Esophagus squamous epithelium (tissue), 5 donors: ENCODE results near the gene ECSCR. TPM values are rescaled to one million over a fixed set of nuclear protein-coding genes. Genes with fewer than 3 reads are reported as not detected.

Experiments
- DNase-seq: peaks from one replicate; lab custom pipeline; 2025; lab: John Stamatoyannopoulos, UW
- H3K27ac ChIP-seq, 4 donors: fragments of 200-600 bp; sonication (generic); one replicate each; pipeline ENCODE4 v1.5.1; 2016 to 2019; ENCODE audit warnings: mild to moderate bottlenecking in 1 of 4
- H3K27me3 ChIP-seq, 4 donors: fragments of 200-600 bp; sonication (generic); 1 replicate in 3 of 4; 2 replicates in 1 of 4; pipeline versions ENCODE4 v1.5.1 to v1.6.0; 2017 to 2021; ENCODE audit warnings: antibody characterized with exemption in 1 of 4
- H3K36me3 ChIP-seq, 3 donors: fragments of 200-600 bp; sonication (generic); one replicate each; pipeline ENCODE4 v1.5.1; 2016 to 2019
- H3K4me1 ChIP-seq, 3 donors: fragments of 200-600 bp; sonication (generic); one replicate each; pipeline ENCODE4 v1.5.1; 2017 to 2019
- H3K4me3 ChIP-seq, 4 donors: fragments of 200-600 bp; sonication (generic); 1 replicate in 3 of 4; 2 replicates in 1 of 4; pipeline ENCODE4 v1.5.1; 2016 to 2019; ENCODE audit warnings: mild to moderate bottlenecking in 2 of 4, moderate library complexity in 1 of 4
- H3K9me3 ChIP-seq, 3 donors: fragments of 200-600 bp; sonication (generic); one replicate each; pipeline ENCODE4 v1.5.1; 2016 to 2019
- CTCF ChIP-seq, 6 experiments: fragments of 450-650 bp in 4 of 6; fragments of 200-600 bp in 2 of 6; sonication (generic) in 2 of 6; IDR thresholded peaks; one replicate each; pipeline ENCODE4 v1.5.1; 2016 to 2019; ENCODE audit warnings: antibody characterized with exemption in 6 of 6, mild to moderate bottlenecking in 4 of 6, moderate library complexity in 4 of 6
- POLR2A ChIP-seq, 4 donors: fragments of 450-650 bp; IDR thresholded peaks; one replicate each; pipeline ENCODE4 v1.6.1; 2017; ENCODE audit warnings: antibody characterized with exemption in 4 of 4, mild to moderate bottlenecking in 4 of 4, moderate library complexity in 3 of 4
- WGBS, 2 donors: methylation state at CpG; one replicate each; pipeline ENCODE4 v1.1.5; 2018; 5-methylcytosine and 5-hydroxymethylcytosine counted together
- intact Hi-C: fragments of 100-400 bp; cut with DNase I; formaldehyde crosslinking; loops from one replicate; pipeline ENCODE4 v1.15.0; 2022
- total RNA-seq, 4 donors: library from RNA; depleted of rRNA; stranded (reverse); fragments of >200 nt; gene quantifications; one replicate each; pipeline ENCODE4 v1.1.0, GENCODE V29; 2016
- donor health status: DM: yes; HTN: yes; CAD: no.

The ECSCR gene
- total RNA-seq, 4 donors from 2014 or later = 1.7 to 19.5 (median 6.9) TPM

GRCh38 chr5:139406963-139407362 lies 55.6 kb downstream of the ECSCR start:
- TF ChIP-seq POLR2A (IDR thresholded peaks at IDR 0.05) (no peak), CTCF (IDR thresholded peaks at IDR 0.05) (no peak)
- Histone ChIP-seq H3K27me3 (no peaks in the 10 kb centered on the region), H3K4me1 (peaks cover 8 to 39% (median 12%) of the 10 kb centered on the region in 3 donors), H3K27ac (peak overlapping the region in 3 of 4 donors; percentile 35 to 65 (median 62)), H3K36me3 (no peaks in the 10 kb centered on the region), H3K9me3 (no peaks in the 10 kb centered on the region), H3K4me3 (no peak overlapping the region)
- intact Hi-C loops = no loop called here
- no peak for DNase-seq
- WGBS, 2 donors = 18 to 50% methylated on average over 2 of the region's 2 CpGs

- peak in 1 of 4 donors; percentile 0 for TF ChIP-seq POLR2A (IDR thresholded peaks at IDR 0.05)
- TF ChIP-seq CTCF (IDR thresholded peaks at IDR 0.05) = no peak
- Histone ChIP-seq H3K27ac (peak overlapping the region; percentile 78 to 97 (median 92)), H3K27me3 (no peaks in the 10 kb centered on the region), H3K9me3 (no peaks in the 10 kb centered on the region), H3K4me3 (peak overlapping the region; percentile 37 to 76 (median 56)), H3K4me1 (peaks cover 8 to 39% (median 12%) of the 10 kb centered on the region in 3 donors), H3K36me3 (no peaks in the 10 kb centered on the region)
- DNase-seq = no peak
- intact Hi-C loops = no loop called here
- 60 to 70% methylated on average over 4 to 5 of the region's 5 CpGs for WGBS, 2 donors
Observed at GRCh38 chr5:139404484-139404840, 58.1 kb downstream of the ECSCR start.

GRCh38 chr5:139403787-139404483 lies 58.6 kb downstream of the ECSCR start, which contains the start of gene SPATA24:
Gene SPATA24 (minus strand): TSS chr5:139404089. CDS start chr5:139404060, 29 bp downstream.
- no peak for TF ChIP-seq CTCF (IDR thresholded peaks at IDR 0.05)
- peak in 2 of 4 donors; percentile 25 to 34 for TF ChIP-seq POLR2A (IDR thresholded peaks at IDR 0.05)
- no peaks in the 10 kb centered on the region for H3K36me3 ChIP-seq
- no peaks in the 10 kb centered on the region for H3K9me3 ChIP-seq
- no peaks in the 10 kb centered on the region for H3K27me3 ChIP-seq
- 0 to 2% methylated on average over 12 to 13 of the region's 41 CpGs for WGBS, 2 donors
- peaks cover 8 to 39% (median 12%) of the 10 kb centered on the region in 3 donors for H3K4me1 ChIP-seq
- intact Hi-C loops = no loop called here
- peak within 1 kb of the TSS; percentile 78 to 97 (median 92) for H3K27ac ChIP-seq
- peak within 1 kb of the TSS; percentile 37 to 76 (median 56) for H3K4me3 ChIP-seq
- DNase-seq = peak; percentile 99

- no peak for DNase-seq
- peak overlapping the region; percentile 37 to 76 (median 56) for H3K4me3 ChIP-seq
- H3K27me3 ChIP-seq = no peaks in the 10 kb centered on the region
- 8 to 22% methylated on average over 6 to 7 of the region's 7 CpGs for WGBS, 2 donors
- H3K27ac ChIP-seq = peak overlapping the region; percentile 78 to 97 (median 92)
- peaks cover 8 to 39% (median 12%) of the 10 kb centered on the region in 3 donors for H3K4me1 ChIP-seq
- no peaks in the 10 kb centered on the region for H3K36me3 ChIP-seq
- H3K9me3 ChIP-seq = no peaks in the 10 kb centered on the region
- TF ChIP-seq CTCF (IDR thresholded peaks at IDR 0.05) (no peak), POLR2A (IDR thresholded peaks at IDR 0.05) (no peak)
- intact Hi-C loops = no loop called here
Observed at GRCh38 chr5:139403418-139403786, 59.1 kb downstream of the ECSCR start.

GRCh38 chr5:139402561-139403158 lies 59.9 kb downstream of the ECSCR start:
- WGBS, 2 donors = 71 to 72% methylated on average over 6 to 7 of the region's 7 CpGs
- no peak for TF ChIP-seq POLR2A (IDR thresholded peaks at IDR 0.05)
- TF ChIP-seq CTCF (IDR thresholded peaks at IDR 0.05) = peak in 4 of 6 experiments; percentile 16 to 46 (median 20)
- Histone ChIP-seq H3K27ac (peak overlapping the region; percentile 78 to 97 (median 92)), H3K27me3 (no peaks in the 10 kb centered on the region), H3K4me1 (peaks cover 8 to 39% (median 12%) of the 10 kb centered on the region in 3 donors), H3K36me3 (no peaks in the 10 kb centered on the region), H3K4me3 (no peak overlapping the region), H3K9me3 (no peaks in the 10 kb centered on the region)
- DNase-seq = no peak
- intact Hi-C loops = no loop called here
